ENCODE measurements around the gene RFTN1. TPM values are rescaled to one million over a fixed set of nuclear protein-coding genes. Genes with fewer than 3 reads are reported as not detected.

The RFTN1 gene
- total and polyA plus RNA-seq, 9 of the 15 experiments (the other 6 are each of a cell fraction or from before 2014, with no cell fraction given), result 0.08 to 0.51 (median 0.11) TPM; not detected in 6

DNA sequence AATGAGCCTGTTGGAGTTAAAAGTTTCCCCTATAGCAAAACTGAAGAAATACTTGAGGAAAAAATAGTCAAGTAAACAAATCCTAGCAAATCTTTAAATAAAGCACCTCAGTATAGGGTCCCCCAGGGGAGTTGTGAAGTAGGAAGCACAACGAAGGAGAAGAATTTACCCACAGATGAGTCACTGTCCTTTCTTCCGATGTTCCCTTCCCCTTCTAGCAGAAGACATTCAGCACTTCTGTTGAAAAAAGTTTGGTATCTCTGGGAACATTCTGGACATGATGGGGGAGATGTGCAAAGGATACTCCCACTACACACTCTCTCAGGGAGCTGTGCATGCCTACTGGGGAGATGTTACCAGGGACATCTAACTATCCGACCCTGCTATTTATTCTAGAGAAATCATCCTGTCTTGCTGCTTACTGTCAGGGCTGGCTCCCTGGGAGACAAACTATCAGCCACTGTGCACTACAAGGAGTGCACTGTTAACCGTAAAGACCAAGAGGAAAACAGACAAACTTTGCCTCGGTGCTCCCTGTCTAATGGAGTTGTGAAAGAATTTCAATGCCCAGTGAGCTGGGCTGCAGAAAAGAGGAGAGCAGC lies 93.8 kb downstream of the RFTN1 start:
- no peak overlapping the region for H3K27ac ChIP-seq (ENCODE audit: extremely low read depth, low read depth, low read length)

More for the DNA sequence above, 93.8 kb downstream of the RFTN1 start:
- ChIA-PET POLR2A (no interaction called here), CTCF (ENCODE audit: low intra/inter-chr PET ratio) (no interaction called here)
- no peak for FAIRE-seq
- no peak overlapping the region for H3K4me3 ChIP-seq
- no peak overlapping the region for H2AFZ ChIP-seq (ENCODE audit: low read depth, low read length)
- 0% methylated on average over 5 of the region's 5 CpGs for WGBS (ENCODE audit: insufficient coverage, low coverage, missing lambda C conversion rate)
- H3K9me1 ChIP-seq (ENCODE audit: control insufficient read depth, insufficient read depth, low read length), result no peaks in the 10 kb centered on the region
- H3K9ac ChIP-seq (ENCODE audit: insufficient read depth in 1 of 2, low read depth in 2 of 2, low read length in 2 of 2), result no peak overlapping the region
- no peak overlapping the region for H3K4me2 ChIP-seq (ENCODE audit: insufficient read depth, low read length)
- no peaks in the 10 kb centered on the region for H4K20me1 ChIP-seq (replicated peaks; ENCODE audit: control insufficient read depth, insufficient read depth, low read length)
- DNase-seq (ENCODE audit: extremely low read depth in 1 of 4, low spot score in 3 of 4), result no peak
- BruUV-seq (replicated peaks), result no TSS peak
- H3K79me2 ChIP-seq (ENCODE audit: control insufficient read depth, insufficient read depth, low read length), result no peaks in the 10 kb centered on the region
- no peaks in the 10 kb centered on the region for H3K4me1 ChIP-seq (replicated peaks in 1 of 2; ENCODE audit: control insufficient read depth in 2 of 2, insufficient read depth in 2 of 2, low read length in 2 of 2)
- no peak for ATAC-seq
- no peaks in the 10 kb centered on the region for H3K9me3 ChIP-seq (replicated peaks; ENCODE audit: control insufficient read depth, insufficient read depth, low read depth, low read length)
- in situ Hi-C loops (cut with MboI), result no loop called here
- intact Hi-C loops (cut with micrococcal nuclease), result no loop called here
- TF ChIP-seq SREBF1 (IDR thresholded peaks at IDR 0.05; ENCODE audit: borderline replicate concordance, low read depth, low read length), result no peak
- TF ChIP-seq ARID2 (IDR thresholded peaks at IDR 0.05), result no peak
- no peak for TF ChIP-seq KDM2B (CRISPR knock-in tag; IDR thresholded peaks at IDR 0.05)
- no peak for TF ChIP-seq HIVEP1 (CRISPR knock-in tag; IDR thresholded peaks at IDR 0.05)
- TF ChIP-seq L3MBTL2 (IDR thresholded peaks at IDR 0.05), result no peak
- no peak for TF ChIP-seq HDAC3 (IDR thresholded peaks at IDR 0.05; ENCODE audit: borderline replicate concordance, partially characterized antibody)
- TF ChIP-seq ARID3A (IDR thresholded peaks at IDR 0.05; ENCODE audit: borderline replicate concordance, low read depth, low read length), result no peak
- TF ChIP-seq, protein P1, sequence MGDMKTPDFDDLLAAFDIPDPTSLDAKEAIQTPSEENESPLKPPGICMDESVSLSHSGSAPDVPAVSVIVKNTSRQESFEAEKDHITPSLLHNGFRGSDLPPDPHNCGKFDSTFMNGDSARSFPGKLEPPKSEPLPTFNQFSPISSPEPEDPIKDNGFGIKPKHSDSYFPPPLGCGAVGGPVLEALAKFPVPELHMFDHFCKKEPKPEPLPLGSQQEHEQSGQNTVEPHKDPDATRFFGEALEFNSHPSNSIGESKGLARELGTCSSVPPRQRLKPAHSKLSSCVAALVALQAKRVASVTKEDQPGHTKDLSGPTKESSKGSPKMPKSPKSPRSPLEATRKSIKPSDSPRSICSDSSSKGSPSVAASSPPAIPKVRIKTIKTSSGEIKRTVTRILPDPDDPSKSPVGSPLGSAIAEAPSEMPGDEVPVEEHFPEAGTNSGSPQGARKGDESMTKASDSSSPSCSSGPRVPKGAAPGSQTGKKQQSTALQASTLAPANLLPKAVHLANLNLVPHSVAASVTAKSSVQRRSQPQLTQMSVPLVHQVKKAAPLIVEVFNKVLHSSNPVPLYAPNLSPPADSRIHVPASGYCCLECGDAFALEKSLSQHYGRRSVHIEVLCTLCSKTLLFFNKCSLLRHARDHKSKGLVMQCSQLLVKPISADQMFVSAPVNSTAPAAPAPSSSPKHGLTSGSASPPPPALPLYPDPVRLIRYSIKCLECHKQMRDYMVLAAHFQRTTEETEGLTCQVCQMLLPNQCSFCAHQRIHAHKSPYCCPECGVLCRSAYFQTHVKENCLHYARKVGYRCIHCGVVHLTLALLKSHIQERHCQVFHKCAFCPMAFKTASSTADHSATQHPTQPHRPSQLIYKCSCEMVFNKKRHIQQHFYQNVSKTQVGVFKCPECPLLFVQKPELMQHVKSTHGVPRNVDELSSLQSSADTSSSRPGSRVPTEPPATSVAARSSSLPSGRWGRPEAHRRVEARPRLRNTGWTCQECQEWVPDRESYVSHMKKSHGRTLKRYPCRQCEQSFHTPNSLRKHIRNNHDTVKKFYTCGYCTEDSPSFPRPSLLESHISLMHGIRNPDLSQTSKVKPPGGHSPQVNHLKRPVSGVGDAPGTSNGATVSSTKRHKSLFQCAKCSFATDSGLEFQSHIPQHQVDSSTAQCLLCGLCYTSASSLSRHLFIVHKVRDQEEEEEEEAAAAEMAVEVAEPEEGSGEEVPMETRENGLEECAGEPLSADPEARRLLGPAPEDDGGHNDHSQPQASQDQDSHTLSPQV (IDR thresholded peaks at IDR 0.05), result no peak
- TF ChIP-seq ZNF217 (CRISPR knock-in tag; IDR thresholded peaks at IDR 0.05), result no peak
- TF ChIP-seq ZNF175 (CRISPR knock-in tag; IDR thresholded peaks at IDR 0.05; ENCODE audit: low read depth), result no peak
- no peak for TF ChIP-seq HCFC1 (IDR thresholded peaks at IDR 0.05; ENCODE audit: low read depth, low read length)
- TF ChIP-seq RBM17 (IDR thresholded peaks at IDR 0.05; ENCODE audit: borderline replicate concordance, low read depth, low read length), result no peak
- no peak for TF ChIP-seq PURB (CRISPR knock-in tag; IDR thresholded peaks at IDR 0.05; ENCODE audit: low read depth)
- no peak for TF ChIP-seq HMGN3 (IDR thresholded peaks at IDR 0.05; ENCODE audit: borderline replicate concordance, extremely low read depth, insufficient read length, low read depth, low read length)
- H3K27me3 ChIP-seq (ENCODE audit: control insufficient read depth in 2 of 2, insufficient read depth in 2 of 2, low read length in 2 of 2), result peaks cover 22 to 25% of the 10 kb centered on the region in 2 experiments
- no peaks in the 10 kb centered on the region for H3K36me3 ChIP-seq (ENCODE audit: control insufficient read depth, insufficient read depth, low read length)
